Suppressor macrophage (primary cell): ENCODE data around the gene EYA4.
"Not testable (repeated sequence)": the region's sequence is repeated elsewhere in the genome, so short reads cannot be mapped to it uniquely, and the experiment has no call there.

Experiments
- DNase-seq, 4 experiments: peaks; one replicate each; pipeline ENCODE4 v3.0.0-alpha.2; 2020 to 2022

EYA4 gene

GRCh38 chr6:133358574-133359150, 117.5 kb downstream of the EYA4 start:
- no peak for DNase-seq

DNA sequence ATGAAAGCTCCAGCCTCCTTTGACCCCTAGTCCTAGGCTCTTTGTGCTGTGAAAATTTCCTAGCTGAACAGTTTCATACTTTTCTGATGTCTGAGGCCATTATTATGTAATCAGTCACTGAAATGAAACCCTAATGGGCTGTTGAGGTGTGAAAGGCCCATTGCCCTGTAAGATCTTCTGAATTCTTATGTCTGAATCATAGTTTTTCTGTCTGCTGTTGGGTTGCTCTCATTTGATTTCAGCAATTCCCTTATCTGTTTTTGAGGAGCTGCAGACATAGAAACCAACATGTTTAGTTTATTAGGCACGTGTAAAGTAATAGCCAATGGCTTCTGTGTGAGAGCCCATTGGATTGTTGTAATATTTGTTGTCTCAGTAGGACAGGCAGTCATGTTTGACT, 118.1 kb downstream of the EYA4 start:
- no peak for DNase-seq

- DNase-seq = no peak
These were observed 118.6 kb downstream of the EYA4 start for GRCh38 chr6:133359760-133360159.

- no peak for DNase-seq
These were observed 119.0 kb downstream of the EYA4 start for GRCh38 chr6:133360194-133360593.

GRCh38 chr6:133362813-133363212, 121.7 kb downstream of the EYA4 start:
- no peak for DNase-seq

GRCh38 chr6:133368664-133369063, 127.5 kb downstream of the EYA4 start:
- no peak for DNase-seq

- no peak for DNase-seq
These were observed 128.7 kb downstream of the EYA4 start for GRCh38 chr6:133369773-133370272.

DNA sequence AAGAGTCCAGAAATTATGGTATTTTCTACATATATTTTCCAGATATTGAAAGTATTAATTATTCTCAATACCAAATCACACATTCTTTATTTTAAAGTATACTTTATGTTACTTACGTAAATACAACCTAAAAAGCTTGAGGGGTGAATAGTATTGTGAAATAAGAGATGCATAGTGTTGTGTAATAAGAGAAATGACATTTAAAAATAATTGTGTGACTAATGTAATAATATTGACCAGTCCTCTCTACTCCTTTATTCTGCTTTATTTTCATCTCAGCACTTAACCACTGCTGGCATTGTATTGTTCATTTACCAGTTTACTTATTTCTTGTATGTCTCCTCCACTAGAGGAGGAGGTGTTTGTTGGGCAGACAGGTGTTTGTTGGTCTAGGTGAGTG, 135.6 kb downstream of the EYA4 start:
- no peak for DNase-seq

DNA sequence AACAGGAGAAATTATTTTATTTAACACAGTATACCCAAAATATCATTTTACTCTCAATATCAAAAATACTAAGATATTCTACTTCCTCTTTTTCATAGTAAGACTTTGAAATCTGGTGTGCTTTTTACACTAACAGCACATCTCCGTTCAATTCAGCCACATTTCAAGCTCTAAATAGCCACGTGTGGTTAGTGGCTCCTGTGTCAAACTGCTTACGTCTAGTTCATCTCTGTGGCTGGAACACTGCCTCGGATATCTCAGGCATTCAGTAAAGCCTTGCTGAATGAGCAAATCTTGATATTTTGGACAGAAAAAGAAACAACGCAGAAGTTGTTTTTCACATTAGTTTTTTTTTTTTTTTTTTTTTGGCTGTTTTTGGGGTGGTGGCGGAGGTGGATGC, 136.1 kb downstream of the EYA4 start:
- DNase-seq = peak in 1 of 4 experiments; percentile 1

GRCh38 chr6:133380047-133380446, 138.9 kb downstream of the EYA4 start:
- DNase-seq = no peak

DNA sequence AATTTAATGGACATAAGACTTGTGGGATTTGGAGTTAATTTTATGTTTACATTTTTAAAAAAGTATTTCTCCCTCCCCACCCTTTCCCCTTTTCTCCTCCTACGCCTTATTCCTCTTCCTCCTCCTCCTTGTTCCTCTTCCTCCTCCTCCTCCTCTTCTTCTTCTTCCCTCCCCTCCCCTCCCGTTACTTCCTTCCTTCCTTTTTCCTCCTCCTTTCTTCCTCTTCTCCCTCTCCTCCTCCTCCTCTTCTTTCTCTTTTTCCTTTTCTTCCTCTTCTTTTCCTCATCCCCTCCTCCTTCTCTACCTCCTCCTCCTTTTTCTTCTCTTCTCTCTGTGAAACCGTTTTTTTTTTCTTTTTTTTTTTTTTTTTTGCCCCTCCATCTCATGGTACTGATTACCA, 139.6 kb downstream of the EYA4 start:
- no peak for DNase-seq

DNA sequence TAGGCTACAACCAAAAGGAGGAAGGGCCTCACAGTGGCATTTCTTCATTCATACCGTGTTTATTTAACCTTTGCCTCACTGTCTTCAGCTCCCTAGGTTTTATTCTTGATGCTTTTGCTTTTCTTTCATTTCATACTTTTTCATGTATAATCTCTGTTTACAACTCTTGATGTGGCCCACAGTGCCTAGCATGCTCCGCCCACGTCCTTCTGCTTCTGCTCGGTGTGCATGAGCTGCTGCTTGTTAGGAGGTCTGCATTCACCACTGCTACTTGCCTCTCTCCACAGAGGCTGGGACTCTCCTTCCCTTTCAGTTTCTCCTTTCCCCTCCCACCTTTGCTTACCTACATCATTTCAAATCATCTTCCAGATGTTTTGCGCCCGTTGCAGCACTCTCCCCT, 147.6 kb downstream of the EYA4 start:
- no peak for DNase-seq

GRCh38 chr6:133390168-133390567, 149.0 kb downstream of the EYA4 start:
- DNase-seq = no peak

DNA sequence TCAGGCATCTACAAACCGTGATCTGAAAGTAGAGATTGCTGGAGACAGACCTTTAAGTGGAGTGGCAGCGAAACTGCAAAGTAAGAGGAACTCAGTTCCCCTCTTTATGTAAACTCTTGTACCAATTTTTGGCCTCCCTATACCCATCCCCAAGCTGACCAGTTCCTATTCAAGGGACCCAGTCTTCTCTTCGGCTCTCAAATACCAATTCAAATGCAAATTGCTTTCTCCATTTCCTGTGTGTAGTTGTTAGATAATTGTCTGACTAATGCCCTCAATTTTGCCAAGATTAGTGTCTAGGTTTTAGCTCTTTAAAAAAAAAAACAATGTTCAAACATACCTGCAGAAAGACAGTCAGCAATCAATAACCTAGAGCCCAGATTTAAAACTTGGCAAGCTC, 150.9 kb downstream of the EYA4 start:
- DNase-seq = no peak

GRCh38 chr6:133392641-133393040, 151.5 kb downstream of the EYA4 start:
- no peak for DNase-seq

- no peak for DNase-seq
These were observed 152.7 kb downstream of the EYA4 start for GRCh38 chr6:133393891-133394290.

DNA sequence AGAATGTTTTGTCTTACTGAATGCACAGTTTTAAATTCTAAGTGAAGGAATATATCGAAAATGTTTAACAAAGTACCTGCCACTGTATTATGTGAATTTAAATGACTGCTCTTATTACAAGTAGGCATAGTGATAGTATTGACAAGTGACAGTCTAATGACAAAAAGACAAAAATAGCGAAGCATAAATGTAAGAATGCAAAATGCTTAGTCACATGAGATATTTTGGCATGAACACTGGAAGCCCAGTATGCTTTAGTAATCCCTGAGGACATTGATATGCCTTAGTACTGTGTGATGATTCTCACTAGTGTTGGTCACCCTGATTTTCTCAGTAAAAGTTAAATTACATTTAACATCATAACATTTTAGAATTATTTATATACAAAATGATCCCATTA, 153.5 kb downstream of the EYA4 start:
- no peak for DNase-seq

- no peak for DNase-seq
These were observed 155.3 kb downstream of the EYA4 start for GRCh38 chr6:133396233-133396983.

DNA sequence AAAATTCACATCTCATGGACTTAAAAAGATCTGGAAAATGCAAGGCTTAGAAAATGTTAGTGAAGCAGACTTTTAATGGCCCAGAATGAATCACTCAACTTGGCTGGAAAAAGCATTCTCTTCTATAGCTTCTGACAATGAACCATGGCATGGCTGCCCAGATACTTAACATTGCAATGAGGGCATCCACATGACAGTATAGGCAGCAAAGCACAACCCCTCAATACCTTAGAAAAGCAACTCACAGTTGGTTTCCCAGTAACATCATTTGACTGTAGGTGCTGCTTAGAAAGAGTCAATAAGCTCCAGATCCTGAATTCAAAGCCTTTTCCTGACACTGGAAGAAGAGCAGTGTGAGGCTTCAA, 155.8 kb downstream of the EYA4 start:
- no peak for DNase-seq

DNA sequence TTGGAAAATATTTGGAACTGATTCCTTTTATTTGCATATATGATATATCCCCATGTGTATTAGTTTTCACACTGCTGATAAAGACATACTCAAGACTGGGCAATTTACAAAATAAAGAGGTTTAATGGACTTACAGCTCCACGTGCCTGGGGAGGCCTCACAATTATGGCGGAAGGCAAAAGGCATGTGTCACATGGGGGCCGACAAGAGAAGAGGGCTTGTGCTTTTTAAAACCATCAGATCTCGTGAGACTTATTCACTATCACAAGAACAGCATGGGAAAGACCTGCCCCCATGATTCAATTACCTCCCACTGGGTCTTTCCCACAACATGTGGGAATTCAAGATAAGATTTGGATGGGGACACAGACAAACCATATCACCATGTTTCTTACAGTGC, 156.4 kb downstream of the EYA4 start:
- DNase-seq = not testable (repeated sequence)

DNA sequence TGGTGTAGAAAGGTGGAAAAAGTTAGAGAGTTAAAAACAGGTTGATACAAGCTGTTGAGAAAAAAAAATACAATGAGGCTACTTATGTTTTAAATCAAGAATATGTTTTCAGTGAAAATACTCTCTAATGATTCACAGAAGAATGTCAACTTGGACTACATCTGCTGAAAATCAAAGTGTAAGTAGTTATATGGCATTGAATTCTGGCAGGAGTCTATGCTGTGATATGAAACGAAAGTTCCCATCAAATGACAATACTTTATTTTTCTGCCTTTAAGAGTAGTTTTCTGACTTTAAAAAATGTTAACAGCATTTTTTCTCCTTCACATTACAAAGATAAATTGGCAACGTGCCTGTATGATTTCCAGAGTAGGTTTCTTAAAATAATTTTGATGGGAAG, 158.3 kb downstream of the EYA4 start:
- DNase-seq = no peak

DNA sequence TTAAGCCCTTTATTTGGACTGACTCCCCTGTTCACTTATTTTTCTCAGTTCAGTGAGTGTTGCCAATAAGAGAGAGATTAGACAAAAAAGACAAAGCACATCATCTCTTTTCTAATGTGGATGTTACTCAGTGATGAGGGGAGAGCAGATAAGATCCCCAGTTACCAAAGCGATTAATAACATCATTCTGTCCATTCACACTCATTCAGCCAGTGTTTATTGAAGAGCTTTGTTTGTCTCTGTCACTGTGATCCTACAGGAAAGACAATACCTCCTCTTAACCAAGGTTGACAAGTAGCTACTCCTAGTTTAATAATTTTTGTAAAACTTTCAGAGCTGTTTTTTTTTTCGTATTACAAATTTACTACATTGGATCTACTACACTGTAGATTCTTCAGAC, 163.0 kb downstream of the EYA4 start:
- no peak for DNase-seq

DNA sequence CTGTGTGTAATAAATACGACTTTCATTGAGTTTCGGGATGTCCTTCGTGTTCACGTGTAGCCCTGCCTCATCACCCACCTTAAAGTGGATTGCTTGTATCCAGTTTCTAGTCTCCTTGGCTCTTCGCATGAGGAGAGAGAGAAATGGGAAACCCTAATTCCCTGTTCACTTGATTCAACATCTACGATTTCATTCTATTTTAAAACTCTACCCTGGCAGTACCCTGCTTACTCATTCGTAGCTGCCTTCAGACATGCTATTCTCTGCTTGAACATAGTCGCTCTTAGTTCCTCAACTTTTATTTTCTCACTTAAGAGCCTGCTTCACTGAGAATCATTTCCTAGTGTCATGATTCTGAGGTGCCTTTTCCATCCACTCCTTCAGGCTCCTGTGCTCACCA, 163.6 kb downstream of the EYA4 start:
- DNase-seq = no peak

DNA sequence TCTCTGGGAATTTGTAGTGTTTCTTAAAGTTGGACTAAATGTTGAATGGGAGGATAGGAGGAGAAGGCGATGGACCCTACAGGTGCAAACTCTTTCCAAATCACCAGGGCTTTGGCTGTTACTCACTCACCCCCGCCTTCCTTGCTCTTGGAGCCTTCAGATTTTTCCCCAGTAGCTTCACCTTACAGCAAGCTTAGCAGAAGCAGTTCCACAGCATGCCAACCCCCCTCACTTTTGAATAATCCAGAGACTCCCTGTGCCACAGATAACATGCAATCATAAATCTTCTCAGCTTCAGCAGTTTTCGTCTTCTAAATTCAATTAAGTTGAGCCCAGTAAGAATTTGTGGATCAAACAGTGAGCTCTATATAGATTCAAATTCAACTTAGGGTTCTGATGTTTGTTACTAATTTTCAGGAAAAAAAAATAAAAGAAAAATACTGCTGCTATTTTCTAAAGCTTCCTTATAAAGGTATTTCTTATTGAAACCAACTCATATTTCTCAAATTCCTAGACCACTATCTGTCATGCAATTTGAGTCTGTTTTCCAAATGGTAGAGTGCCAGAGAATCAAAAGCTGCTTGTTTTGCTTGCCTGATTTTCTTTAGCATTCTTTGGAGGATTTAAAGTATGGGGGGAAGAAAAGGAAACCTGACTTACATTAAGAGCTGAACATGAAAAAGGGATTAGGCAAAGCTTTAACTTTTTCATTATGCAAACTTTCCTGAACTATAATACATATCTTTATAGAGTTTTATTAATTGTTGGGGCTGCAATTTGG, 166.4 kb downstream of the EYA4 start:
- DNase-seq = no peak
